Endothelial cell (in vitro differentiated cells): Measurements from ENCODE around the gene FYCO1. TPM values are rescaled to one million over a fixed set of nuclear protein-coding genes. Genes with fewer than 3 reads are reported as not detected.

Experiments used
- DNase-seq: peaks from one replicate; pipeline ENCODE4 v3.0.0; 2021; ENCODE audit warnings: low spot score
- H3K27ac Mint-ChIP-seq: one replicate; pipeline ENCODE4 v1.8.0; 2021; ENCODE audit warnings: mixed read lengths, inconsistent platforms; ENCODE audit not compliant: unreplicated experiment
- H3K27me3 Mint-ChIP-seq: one replicate; pipeline ENCODE4 v1.8.0; 2021; ENCODE audit warnings: mild to moderate bottlenecking, moderate library complexity, mixed read lengths, inconsistent platforms; ENCODE audit not compliant: unreplicated experiment
- H3K36me3 Mint-ChIP-seq: one replicate; pipeline ENCODE4 v1.8.0; 2021; ENCODE audit warnings: mild to moderate bottlenecking, low read depth, mixed read lengths, inconsistent platforms; ENCODE audit not compliant: unreplicated experiment
- H3K4me1 Mint-ChIP-seq: one replicate; pipeline ENCODE4 v1.8.0; 2021; ENCODE audit warnings: mild to moderate bottlenecking, mixed read lengths, inconsistent platforms; ENCODE audit not compliant: unreplicated experiment
- H3K4me3 Mint-ChIP-seq: one replicate; pipeline ENCODE4 v1.8.0; 2021; ENCODE audit warnings: mild to moderate bottlenecking, mixed read lengths, inconsistent platforms; ENCODE audit not compliant: unreplicated experiment
- H3K9me3 Mint-ChIP-seq: one replicate; pipeline ENCODE4 v1.8.0; 2021; ENCODE audit warnings: mixed read lengths, inconsistent platforms; ENCODE audit not compliant: unreplicated experiment
- total RNA-seq: library from RNA; stranded (reverse); fragmentation: NEBNext Ultra II Directional; extraction: Animal tissue kit (Norgen Biotek cat#: 25700); gene quantifications from one replicate; pipeline ENCODE4 v1.2.1, GENCODE V29; 2021; ENCODE audit not compliant: unreplicated experiment
- TF ChIP-seq, protein P1 (sequence below): fragments of 200-600 bp; sonication (generic); IDR thresholded peaks from one replicate; pipeline ENCODE4 v1.5.0; 2021; ENCODE audit warnings: antibody characterized with exemption; ENCODE audit not compliant: unreplicated experiment

Gene FYCO1
- total RNA-seq, 1 donor from 2014 or later, result 13.8 TPM

DNA sequence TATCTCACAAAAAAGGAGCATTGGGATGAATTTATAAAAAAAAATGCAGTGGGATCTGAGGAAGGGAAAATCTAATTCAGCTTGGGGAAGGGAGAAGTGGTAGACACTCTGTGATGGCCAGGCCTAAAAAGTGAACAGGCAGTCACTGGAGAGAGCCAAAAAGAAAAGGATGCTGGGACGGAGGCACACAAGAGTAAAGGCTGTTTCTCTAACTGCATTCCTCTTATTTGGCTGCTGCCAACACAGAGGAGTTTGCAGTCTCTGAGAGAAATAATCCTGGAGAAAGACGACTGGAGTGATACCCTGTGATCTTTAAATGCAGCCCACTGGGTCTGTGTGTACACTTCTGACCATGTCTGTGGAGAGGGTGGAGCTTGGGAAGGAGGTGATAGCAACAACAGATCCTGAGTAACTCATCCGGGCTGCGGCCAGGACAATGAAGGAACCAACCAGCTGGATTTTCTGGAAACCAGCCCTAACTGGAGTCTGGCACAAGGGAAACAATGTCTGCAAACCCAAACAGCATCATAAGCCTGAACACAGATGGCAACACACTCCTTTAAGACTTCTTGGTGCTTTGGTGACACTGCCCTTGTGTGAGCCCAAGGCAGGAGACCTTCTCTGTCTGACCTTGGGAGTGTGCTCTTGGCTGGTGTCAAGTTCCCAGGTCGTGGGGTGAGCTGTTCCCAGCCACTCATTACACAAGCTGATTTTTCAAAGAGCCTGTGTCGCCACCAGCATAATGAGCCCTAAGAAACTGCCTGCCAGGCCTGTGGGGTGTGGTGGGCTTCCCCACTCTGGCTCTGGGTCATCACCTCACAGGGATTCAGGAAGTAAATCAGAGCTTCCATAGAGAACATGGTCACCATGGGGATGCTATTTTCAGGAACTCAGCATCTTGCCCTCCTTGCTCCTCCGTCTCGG, 8.0 kb downstream of the FYCO1 start:
- peak overlapping the region; percentile 39 for H3K4me3 Mint-ChIP-seq
- DNase-seq, result no peak
- peaks cover 5% of the 10 kb centered on the region for H3K27me3 Mint-ChIP-seq
- no peaks in the 10 kb centered on the region for H3K4me1 Mint-ChIP-seq
- TF ChIP-seq, protein P1, sequence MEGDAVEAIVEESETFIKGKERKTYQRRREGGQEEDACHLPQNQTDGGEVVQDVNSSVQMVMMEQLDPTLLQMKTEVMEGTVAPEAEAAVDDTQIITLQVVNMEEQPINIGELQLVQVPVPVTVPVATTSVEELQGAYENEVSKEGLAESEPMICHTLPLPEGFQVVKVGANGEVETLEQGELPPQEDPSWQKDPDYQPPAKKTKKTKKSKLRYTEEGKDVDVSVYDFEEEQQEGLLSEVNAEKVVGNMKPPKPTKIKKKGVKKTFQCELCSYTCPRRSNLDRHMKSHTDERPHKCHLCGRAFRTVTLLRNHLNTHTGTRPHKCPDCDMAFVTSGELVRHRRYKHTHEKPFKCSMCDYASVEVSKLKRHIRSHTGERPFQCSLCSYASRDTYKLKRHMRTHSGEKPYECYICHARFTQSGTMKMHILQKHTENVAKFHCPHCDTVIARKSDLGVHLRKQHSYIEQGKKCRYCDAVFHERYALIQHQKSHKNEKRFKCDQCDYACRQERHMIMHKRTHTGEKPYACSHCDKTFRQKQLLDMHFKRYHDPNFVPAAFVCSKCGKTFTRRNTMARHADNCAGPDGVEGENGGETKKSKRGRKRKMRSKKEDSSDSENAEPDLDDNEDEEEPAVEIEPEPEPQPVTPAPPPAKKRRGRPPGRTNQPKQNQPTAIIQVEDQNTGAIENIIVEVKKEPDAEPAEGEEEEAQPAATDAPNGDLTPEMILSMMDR, result no peak
- no peak overlapping the region for H3K27ac Mint-ChIP-seq
- no peaks in the 10 kb centered on the region for H3K9me3 Mint-ChIP-seq
- no peaks in the 10 kb centered on the region for H3K36me3 Mint-ChIP-seq

DNA sequence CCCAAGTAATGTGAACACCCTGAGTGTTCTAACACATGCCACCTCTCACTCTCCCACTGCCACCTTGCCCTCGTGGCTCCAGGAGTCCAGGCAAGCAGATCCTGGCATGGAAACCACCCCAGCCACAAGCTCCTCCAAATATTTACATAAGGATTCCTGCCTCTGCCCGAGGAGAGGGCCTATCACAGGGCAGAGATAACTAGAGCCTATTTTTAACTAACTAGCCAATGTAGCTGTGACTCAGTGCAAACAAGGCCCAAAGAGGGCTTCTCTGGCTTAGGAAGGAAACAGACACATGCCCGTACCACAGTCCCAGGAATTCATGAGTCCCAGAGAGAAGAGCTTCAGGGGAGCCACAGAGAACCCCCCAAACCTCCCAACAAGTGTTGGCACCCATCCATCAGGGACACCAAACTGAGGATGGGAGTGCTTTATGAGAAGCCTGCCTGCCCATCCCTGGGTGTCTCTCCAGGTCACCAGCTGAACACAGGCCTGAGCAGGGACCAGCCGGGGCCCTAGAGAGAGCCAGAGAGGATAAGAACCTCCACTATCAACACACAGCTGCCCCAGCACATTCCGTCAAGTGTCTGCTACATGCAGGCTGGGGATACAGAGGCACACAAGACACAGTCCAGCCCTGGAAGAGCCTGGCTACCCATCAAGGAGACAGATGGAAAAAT, 9.2 kb downstream of the FYCO1 start:
- no peak for DNase-seq
- Mint-ChIP-seq H3K27ac (no peak overlapping the region), H3K4me3 (no peak overlapping the region), H3K9me3 (no peaks in the 10 kb centered on the region), H3K4me1 (no peaks in the 10 kb centered on the region), H3K27me3 (peaks cover 5% of the 10 kb centered on the region), H3K36me3 (no peaks in the 10 kb centered on the region)
- TF ChIP-seq, protein P1, result no peak

DNA sequence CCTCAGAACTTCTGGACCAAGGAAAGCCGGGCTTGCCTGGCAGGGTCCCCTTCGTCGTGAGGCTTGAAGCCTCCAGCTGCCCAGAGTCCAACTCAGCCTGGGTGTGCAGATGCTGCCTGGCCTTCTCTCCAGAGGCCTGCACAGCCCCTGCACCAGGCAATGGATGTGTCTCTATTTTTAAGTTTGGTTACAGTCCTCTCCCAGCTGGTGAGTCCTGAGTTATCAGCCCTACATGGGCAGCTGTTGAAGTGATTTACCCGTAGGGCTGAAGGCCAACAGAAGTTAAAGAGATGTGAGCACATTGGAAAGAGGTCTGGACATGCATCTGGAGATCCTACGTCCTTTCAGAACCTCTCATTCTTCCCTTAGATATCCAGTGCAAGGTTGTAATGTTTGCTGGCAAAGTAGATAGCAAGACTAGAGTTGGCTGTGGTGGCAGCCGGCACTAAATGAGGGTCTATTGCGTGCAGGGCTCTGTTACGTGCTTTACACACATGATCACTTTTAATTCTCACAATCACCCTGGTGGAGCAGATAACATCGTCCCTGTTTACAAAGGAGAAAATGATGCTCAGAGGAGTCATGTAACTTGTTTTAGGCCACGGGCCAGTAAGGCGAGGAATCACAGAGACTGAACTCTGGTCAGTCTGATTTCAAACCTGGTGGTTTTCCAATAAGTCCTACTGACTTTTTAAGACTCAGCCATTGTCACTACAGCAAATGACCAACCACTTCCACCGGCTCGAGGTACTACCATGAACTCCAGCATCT, 9.9 kb downstream of the FYCO1 start:
- H3K4me3 Mint-ChIP-seq, result no peak overlapping the region
- TF ChIP-seq, protein P1, result no peak
- no peaks in the 10 kb centered on the region for H3K36me3 Mint-ChIP-seq
- H3K9me3 Mint-ChIP-seq, result no peaks in the 10 kb centered on the region
- H3K4me1 Mint-ChIP-seq, result no peaks in the 10 kb centered on the region
- no peak overlapping the region for H3K27ac Mint-ChIP-seq
- H3K27me3 Mint-ChIP-seq, result peaks cover 4% of the 10 kb centered on the region
- no peak for DNase-seq

DNA sequence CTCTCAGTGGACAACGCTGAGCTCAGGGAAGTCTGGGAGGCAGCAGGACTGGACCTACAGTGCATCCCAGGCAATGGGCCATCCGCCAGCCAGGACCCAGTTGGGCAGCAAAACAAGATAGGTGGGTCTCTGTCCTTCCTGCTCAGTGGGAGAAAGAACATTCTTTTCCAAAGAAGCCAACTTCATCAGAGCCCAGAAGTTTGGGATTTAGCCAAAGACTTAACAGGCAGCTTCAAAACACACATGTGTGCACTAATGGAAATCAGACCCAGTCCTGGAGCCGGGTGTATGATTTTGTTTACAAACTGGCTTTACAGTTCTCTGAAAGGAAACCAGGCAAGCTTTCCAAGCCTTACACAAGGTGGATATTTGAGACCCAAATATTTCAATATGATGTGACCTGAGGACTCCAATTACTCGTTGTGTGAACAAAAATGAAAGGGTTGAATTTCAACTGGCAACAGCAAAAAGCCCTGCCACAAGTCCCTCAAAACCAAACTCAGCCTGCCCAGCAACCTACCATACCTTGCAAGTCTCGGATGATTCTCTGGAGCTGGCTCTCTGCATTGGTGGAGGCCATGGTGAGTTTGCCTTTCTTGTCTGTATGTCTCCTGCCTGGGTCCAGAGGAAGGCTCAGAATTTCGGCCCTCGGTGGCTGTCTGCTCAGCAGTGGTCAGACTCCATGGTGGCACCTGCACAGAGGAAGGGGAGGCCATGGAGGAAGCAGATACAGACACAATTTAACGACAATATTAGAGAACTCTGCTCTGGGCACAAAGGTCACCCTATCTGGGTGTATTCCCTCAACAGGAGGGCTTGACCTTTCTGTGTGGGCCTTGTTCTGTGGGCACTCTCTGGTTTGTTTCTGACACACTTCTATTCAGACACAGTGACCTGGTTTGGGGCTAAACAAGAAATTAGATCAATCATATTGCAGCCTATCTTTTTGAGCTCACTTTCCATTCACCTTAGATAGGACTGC, 11.0 kb downstream of the FYCO1 start:
- Mint-ChIP-seq H3K4me1 (no peaks in the 10 kb centered on the region), H3K4me3 (no peak overlapping the region), H3K9me3 (no peaks in the 10 kb centered on the region), H3K27ac (no peak overlapping the region), H3K36me3 (no peaks in the 10 kb centered on the region), H3K27me3 (peaks cover 2% of the 10 kb centered on the region)
- TF ChIP-seq, protein P1, result no peak
- no peak for DNase-seq
